Gastroesophageal sphincter (tissue), 4 donors: ENCODE data around the gene BAHCC1. TPM values are rescaled to one million over a fixed set of nuclear protein-coding genes. Genes with fewer than 3 reads are reported as not detected.

Experiments
- ATAC-seq: fragments of 150-250 bp; one replicate; pipeline ENCODE4 v1.9.1; 2016; ENCODE audit warnings: mild to moderate bottlenecking, moderate library complexity
- H3K27ac ChIP-seq, 4 donors: fragments of 200-600 bp; sonication (generic) in 3 of 4; 1 replicate in 3 of 4; 2 replicates in 1 of 4; pipeline ENCODE4 v1.5.1; 2016 to 2019
- H3K27me3 ChIP-seq: fragments of 200-600 bp; sonication (generic); one replicate; pipeline ENCODE4 v1.5.1; 2019
- H3K36me3 ChIP-seq, 2 donors: fragments of 200-600 bp; sonication (generic); one replicate each; pipeline ENCODE4 v1.5.1; 2019; ENCODE audit warnings: control low read depth in 1 of 2
- H3K4me1 ChIP-seq, 3 donors: fragments of 200-600 bp; sonication (generic); 1 replicate in 2 of 3; 2 replicates in 1 of 3; pipeline ENCODE4 v1.5.1; 2016 to 2019; ENCODE audit warnings: control low read depth in 2 of 3
- H3K4me3 ChIP-seq, 2 donors: fragments of 200-600 bp; sonication (generic); one replicate each; pipeline ENCODE4 v1.5.1; 2019; ENCODE audit warnings: mild to moderate bottlenecking in 1 of 2, moderate library complexity in 1 of 2
- H3K9me3 ChIP-seq, 3 donors: fragments of 200-600 bp; sonication (generic); one replicate each; pipeline ENCODE4 v1.5.1; 2017 to 2019; ENCODE audit warnings: control low read depth in 2 of 3
- CTCF ChIP-seq, 4 experiments: fragments of 200-600 bp in 2 of 4; fragments of 450-650 bp in 2 of 4; sonication (generic) in 1 of 4; IDR thresholded peaks; one replicate each; pipeline ENCODE4 v1.5.1; 2017 to 2019; ENCODE audit warnings: antibody characterized with exemption in 4 of 4, mild to moderate bottlenecking in 2 of 4, moderate library complexity in 2 of 4
- EP300 ChIP-seq: sonication (generic); formaldehyde crosslinking; IDR thresholded peaks from one replicate; pipeline ENCODE4 v1.6.1; 2017; ENCODE audit warnings: antibody characterized with exemption, mild to moderate bottlenecking
- POLR2A ChIP-seq, 2 donors: fragments of 450-650 bp; IDR thresholded peaks; one replicate each; pipeline ENCODE4 v1.6.1; 2017; ENCODE audit warnings: antibody characterized with exemption in 2 of 2, mild to moderate bottlenecking in 2 of 2, moderate library complexity in 1 of 2
- POLR2AphosphoS5 ChIP-seq: sonication (generic); formaldehyde crosslinking; IDR thresholded peaks from one replicate; pipeline ENCODE4 v1.6.1; 2017; ENCODE audit warnings: antibody characterized with exemption
- WGBS, 2 donors: methylation state at CpG; one replicate each; pipeline ENCODE4 v1.1.5; 2018; ENCODE audit warnings: low coverage in 1 of 2; 5-methylcytosine and 5-hydroxymethylcytosine counted together
- total RNA-seq, 4 donors: library from RNA; depleted of rRNA; stranded (reverse); fragments of >200 nt; gene quantifications; one replicate each; pipeline ENCODE4 v1.1.0, GENCODE V29; 2016

Gene BAHCC1
- total RNA-seq, 4 donors from 2014 or later = 17.5 to 34.3 (median 19.5) TPM

- no peaks in the 10 kb centered on the region for H3K9me3 ChIP-seq
- peak overlapping the region; percentile 45 to 90 for H3K4me3 ChIP-seq
- 26 to 40% methylated on average over 2 to 4 of the region's 96 CpGs for WGBS, 2 donors
- peak; percentile 64 for TF ChIP-seq POLR2AphosphoS5
- peak; percentile 57 to 58 for TF ChIP-seq POLR2A (IDR thresholded peaks at IDR 0.05)
- TF ChIP-seq CTCF (IDR thresholded peaks at IDR 0.05) = peak in 1 of 4 experiments; percentile 4
- no peak for TF ChIP-seq EP300
- peaks cover 2 to 71% (median 39%) of the 10 kb centered on the region in 3 donors for H3K4me1 ChIP-seq
- no peaks in the 10 kb centered on the region for H3K36me3 ChIP-seq
- no peaks in the 10 kb centered on the region for H3K27me3 ChIP-seq
- H3K27ac ChIP-seq = peak overlapping the region; percentile 74 to 100 (median 98)
- ATAC-seq = peak; percentile 36
These were observed 7.9 kb upstream of the BAHCC1 start for GRCh38 chr17:81387100-81388090.

GRCh38 chr17:81388091-81388611 lies 7.1 kb upstream of the BAHCC1 start:
- Histone ChIP-seq H3K27ac (peak overlapping the region; percentile 74 to 100 (median 98)), H3K27me3 (no peaks in the 10 kb centered on the region), H3K4me3 (peak overlapping the region in 1 of 2 donors; percentile 90), H3K4me1 (peaks cover 2 to 79% (median 41%) of the 10 kb centered on the region in 3 donors), H3K9me3 (no peaks in the 10 kb centered on the region), H3K36me3 (no peaks in the 10 kb centered on the region)
- 58 to 61% methylated on average over 4 to 6 of the region's 14 CpGs for WGBS, 2 donors
- ATAC-seq = no peak
- TF ChIP-seq EP300 = no peak

GRCh38 chr17:81388612-81389367 lies 6.5 kb upstream of the BAHCC1 start:
- peak overlapping the region; percentile 74 to 100 (median 98) for H3K27ac ChIP-seq
- no CpG with 5 or more reads among the region's 19 CpGs for WGBS, 2 donors
- ATAC-seq = no peak
- no peaks in the 10 kb centered on the region for H3K9me3 ChIP-seq
- peaks cover 2 to 79% (median 41%) of the 10 kb centered on the region in 3 donors for H3K4me1 ChIP-seq
- no peak for TF ChIP-seq CTCF (IDR thresholded peaks at IDR 0.05)
- TF ChIP-seq POLR2AphosphoS5 = no peak
- peak in 1 of 2 donors; percentile 7 for TF ChIP-seq POLR2A (IDR thresholded peaks at IDR 0.05)
- H3K4me3 ChIP-seq = peak overlapping the region in 1 of 2 donors; percentile 90
- H3K27me3 ChIP-seq = no peaks in the 10 kb centered on the region
- H3K36me3 ChIP-seq = no peaks in the 10 kb centered on the region

- 38 to 91% methylated on average over 3 to 6 of the region's 10 CpGs for WGBS, 2 donors
- TF ChIP-seq POLR2A (IDR thresholded peaks at IDR 0.05) = no peak
- TF ChIP-seq CTCF (IDR thresholded peaks at IDR 0.05) = no peak
- no peak for TF ChIP-seq EP300
- no peak for TF ChIP-seq POLR2AphosphoS5
These were observed 5.7 kb upstream of the BAHCC1 start for GRCh38 chr17:81389585-81389984.

More at GRCh38 chr17:81389585-81389984, 5.7 kb upstream of the BAHCC1 start:
- Histone ChIP-seq H3K9me3 (no peaks in the 10 kb centered on the region), H3K4me3 (no peak overlapping the region), H3K36me3 (no peaks in the 10 kb centered on the region), H3K4me1 (peaks cover 2 to 85% (median 46%) of the 10 kb centered on the region in 3 donors), H3K27me3 (no peaks in the 10 kb centered on the region), H3K27ac (peak overlapping the region in 3 of 4 donors; percentile 97 to 100 (median 99))
- ATAC-seq = no peak
